A673 (cell line): ENCODE measurements around the gene SSMEM1. TPM values are rescaled to one million over a fixed set of nuclear protein-coding genes. Genes with fewer than 3 reads are reported as not detected.
"Not testable (repeated sequence)": the region's sequence is repeated elsewhere in the genome, so short reads cannot be mapped to it uniquely, and the experiment has no call there.

Source experiments
- BruUV-seq: library from RNA; stranded (reverse); fragments of 400-500 nt; replicated peaks from 2 replicates; lab custom pipeline; 2021; lab: Mats Ljungman, UMichigan
- CTCF ChIA-PET: fragments of 300-600 bp; sonication (Branson Sonifier 250); formaldehyde crosslinking; loops from one replicate; lab custom pipeline; 2022; ENCODE audit warnings: antibody characterized with exemption; lab: Charles Lee
- POLR2A ChIA-PET: fragments of 300-600 bp; sonication (Branson Sonifier 250); formaldehyde crosslinking; loops from one replicate; lab custom pipeline; 2022; ENCODE audit warnings: antibody characterized with exemption; ENCODE audit not compliant: low non-redundant PET; lab: Charles Lee
- DNase-seq: peaks from one replicate; pipeline ENCODE4 v3.0.0-alpha.2; 2015; ENCODE audit warnings: low spot score
- H3K27ac ChIP-seq: fragments of 200-600 bp; sonication (generic); 2 replicates; pipeline ENCODE4 v1.5.1; 2016; ENCODE audit warnings: mixed run types, low read depth, mild to moderate bottlenecking, mixed read lengths, antibody characterized with exemption, low read length; ENCODE audit not compliant: poor library complexity, severe bottlenecking
- H3K27me3 ChIP-seq: fragments of 200-600 bp; sonication (generic); replicated peaks from 2 replicates; pipeline ENCODE4 v1.6.1; 2017; ENCODE audit warnings: mixed run types, low read depth, mild to moderate bottlenecking, mixed read lengths, antibody characterized with exemption, low read length; ENCODE audit not compliant: insufficient read depth, poor library complexity
- H3K36me3 ChIP-seq: fragments of 200-600 bp; sonication (generic); 2 replicates; pipeline ENCODE4 v1.6.1; 2016; ENCODE audit warnings: mixed run types, mild to moderate bottlenecking, mixed read lengths, antibody characterized with exemption, low read length; ENCODE audit not compliant: insufficient read depth, poor library complexity, severe bottlenecking
- H3K4me1 ChIP-seq: fragments of 200-600 bp; sonication (generic); 2 replicates; pipeline ENCODE4 v1.6.1; 2017; ENCODE audit warnings: mixed run types, mild to moderate bottlenecking, mixed read lengths, antibody characterized with exemption, low read length; ENCODE audit not compliant: insufficient read depth, poor library complexity, severe bottlenecking
- H3K4me3 ChIP-seq: fragments of 200-600 bp; sonication (generic); 2 replicates; pipeline ENCODE4 v1.5.1; 2016; ENCODE audit warnings: low read depth, mixed run types, mild to moderate bottlenecking, mixed read lengths, low read length; ENCODE audit not compliant: poor library complexity, severe bottlenecking
- H3K9me3 ChIP-seq: fragments of 200-600 bp; sonication (generic); 2 replicates; pipeline ENCODE4 v1.6.1; 2016; ENCODE audit warnings: mixed run types, low read depth, mild to moderate bottlenecking, mixed read lengths, antibody characterized with exemption, low read length; ENCODE audit not compliant: poor library complexity, severe bottlenecking
- CTCF ChIP-seq: fragments of 300-800, 200-600 bp; sonication (generic); conservative IDR thresholded peaks from 2 replicates; pipeline ENCODE4 v1.5.1; 2017; ENCODE audit warnings: low read depth, mild to moderate bottlenecking, antibody characterized with exemption, low read length, moderate library complexity, mixed read lengths
- EZH2 ChIP-seq: fragments of 200-600 bp; sonication (generic); IDR thresholded peaks from 2 replicates; pipeline ENCODE4 v1.6.1; 2017; ENCODE audit warnings: borderline replicate concordance, low read depth, mild to moderate bottlenecking, mixed read lengths, antibody characterized with exemption, low read length; ENCODE audit not compliant: poor library complexity, severe bottlenecking
- intact Hi-C: fragments of 100-400 bp; cut with micrococcal nuclease; formaldehyde crosslinking; loops from one replicate; pipeline ENCODE4 v1.10.0; 2022; ENCODE audit not compliant: unreplicated experiment
- total RNA-seq: library from RNA; stranded (reverse); gene quantifications from 2 replicates; pipeline ENCODE4 v1.2.3, GENCODE V29; 2021

Gene SSMEM1
- total RNA-seq, 1 experiment from 2014 or later = not detected

GRCh38 chr7:130182990-130183389, 24.7 kb upstream of the SSMEM1 start:
- no peak for TF ChIP-seq EZH2
- no peak for TF ChIP-seq CTCF
- no peaks in the 10 kb centered on the region for H3K4me1 ChIP-seq
- intact Hi-C loops = no loop called here
- BruUV-seq = no TSS peak
- H3K36me3 ChIP-seq = peaks cover 40% of the 10 kb centered on the region
- H3K4me3 ChIP-seq = no peak overlapping the region
- CTCF ChIA-PET = no interaction called here
- no peak overlapping the region for H3K27ac ChIP-seq
- no peaks in the 10 kb centered on the region for H3K27me3 ChIP-seq
- no peak for DNase-seq
- no peaks in the 10 kb centered on the region for H3K9me3 ChIP-seq
- POLR2A ChIA-PET = no interaction called here

- H3K4me3 ChIP-seq, BruUV-seq, H3K27ac ChIP-seq, H3K9me3 ChIP-seq, CTCF ChIA-PET, H3K27me3 ChIP-seq, H3K4me1 ChIP-seq, DNase-seq, intact Hi-C loops, POLR2A ChIA-PET: not testable (repeated sequence)
- peaks cover 38% of the 10 kb centered on the region for H3K36me3 ChIP-seq
These were observed 23.3 kb upstream of the SSMEM1 start for GRCh38 chr7:130184349-130184748.

- Histone ChIP-seq H3K36me3 (peaks cover 42% of the 10 kb centered on the region), H3K27me3 (no peaks in the 10 kb centered on the region), H3K4me1 (no peaks in the 10 kb centered on the region), H3K9me3 (no peaks in the 10 kb centered on the region), H3K4me3 (no peak overlapping the region), H3K27ac (no peak overlapping the region)
- intact Hi-C loops = no loop called here
- BruUV-seq = no TSS peak
- ChIA-PET CTCF (no interaction called here), POLR2A (no interaction called here)
- DNase-seq = no peak
- TF ChIP-seq CTCF = no peak
- TF ChIP-seq EZH2 = no peak
These were observed 20.3 kb upstream of the SSMEM1 start for GRCh38 chr7:130187360-130187759.

GRCh38 chr7:130189343-130189742, 18.3 kb upstream of the SSMEM1 start:
- no peaks in the 10 kb centered on the region for H3K4me1 ChIP-seq
- no TSS peak for BruUV-seq
- ChIA-PET CTCF (no interaction called here), POLR2A (no interaction called here)
- peaks cover 33% of the 10 kb centered on the region for H3K36me3 ChIP-seq
- intact Hi-C loops = no loop called here
- no peak for TF ChIP-seq EZH2
- no peak for TF ChIP-seq CTCF
- H3K9me3 ChIP-seq = no peaks in the 10 kb centered on the region
- H3K27me3 ChIP-seq = no peaks in the 10 kb centered on the region
- H3K4me3 ChIP-seq = no peak overlapping the region
- DNase-seq = no peak
- no peak overlapping the region for H3K27ac ChIP-seq
